Esophagus (tissue), 2 donors: ENCODE data around the gene LARGE1. TPM values are rescaled to one million over a fixed set of nuclear protein-coding genes. Genes with fewer than 3 reads are reported as not detected.

ENCODE experiments used
- H3K27ac ChIP-seq, 2 donors: one replicate each; pipeline ENCODE4 v1.5.1; 2013; ENCODE audit warnings: low read depth in 2 of 2, mild to moderate bottlenecking in 2 of 2, inconsistent platforms in 1 of 2, low read length in 1 of 2, moderate library complexity in 1 of 2
- H3K27me3 ChIP-seq, 2 donors: one replicate each; pipeline ENCODE4 v1.6.1; 2013; ENCODE audit warnings: low read length in 2 of 2, control low read depth in 1 of 2, mild to moderate bottlenecking in 1 of 2; ENCODE audit not compliant: insufficient read depth in 2 of 2, control insufficient read depth in 1 of 2
- H3K36me3 ChIP-seq, 2 donors: one replicate each; pipeline ENCODE4 v1.6.1; 2013; ENCODE audit warnings: low read length in 1 of 2; ENCODE audit not compliant: control insufficient read depth in 2 of 2, insufficient read depth in 2 of 2
- H3K4me1 ChIP-seq, 2 donors: one replicate each; pipeline ENCODE4 v1.6.1; 2013; ENCODE audit warnings: low read length in 1 of 2; ENCODE audit not compliant: control insufficient read depth in 2 of 2, insufficient read depth in 2 of 2
- H3K4me3 ChIP-seq, 2 donors: one replicate each; pipeline ENCODE4 v1.5.1; 2013; ENCODE audit warnings: low read length in 2 of 2, mild to moderate bottlenecking in 2 of 2, low read depth in 1 of 2, moderate library complexity in 1 of 2
- H3K9me3 ChIP-seq, 2 donors: one replicate each; pipeline ENCODE4 v1.6.1; 2013; ENCODE audit warnings: mild to moderate bottlenecking in 2 of 2, low read depth in 1 of 2, low read length in 1 of 2, moderate library complexity in 1 of 2; ENCODE audit not compliant: control insufficient read depth in 2 of 2, insufficient read depth in 1 of 2
- WGBS, 2 donors: extraction: QIAGEN DNeasy Blood & Tissue Kit; methylation state at CpG; one replicate each; pipeline ENCODE4 v1.1.7; 2013; 5-methylcytosine and 5-hydroxymethylcytosine counted together
- polyA plus RNA-seq, 2 donors: library from polyadenylated mRNA; stranded (reverse); fragments of 200-250 nt; gene quantifications; one replicate each; pipeline ENCODE4 v1.2.3, GENCODE V29; 2013
- donor health status: healthy with polysubstance abuse.
- donor health status: Bipolar disorder and iron deficiency.

Gene LARGE1
- polyA plus RNA-seq, 2 donors: 2.0 to 2.5 TPM

DNA sequence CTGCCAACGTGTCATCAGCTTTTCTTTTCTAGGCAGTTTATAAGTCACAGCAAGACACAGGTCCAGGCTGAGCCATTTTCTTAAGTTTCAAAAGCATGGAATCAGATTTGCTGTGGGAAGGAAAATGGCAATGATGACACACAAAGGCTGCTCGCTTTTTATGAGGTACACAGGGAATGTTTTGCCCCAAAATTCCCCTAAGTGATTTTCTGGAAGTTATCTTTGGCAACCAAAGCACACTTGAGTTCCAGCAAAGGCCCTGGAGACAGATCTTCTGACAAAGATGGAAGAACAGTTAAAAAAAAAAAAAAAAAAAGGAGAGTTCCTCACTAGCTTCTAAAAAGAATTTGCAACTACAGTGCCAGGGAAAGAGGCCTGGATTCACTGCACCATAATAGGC, 260.8 kb downstream of the LARGE1 start:
- WGBS, 2 donors: 22 to 47% methylated on average over 2 of the region's 2 CpGs

DNA sequence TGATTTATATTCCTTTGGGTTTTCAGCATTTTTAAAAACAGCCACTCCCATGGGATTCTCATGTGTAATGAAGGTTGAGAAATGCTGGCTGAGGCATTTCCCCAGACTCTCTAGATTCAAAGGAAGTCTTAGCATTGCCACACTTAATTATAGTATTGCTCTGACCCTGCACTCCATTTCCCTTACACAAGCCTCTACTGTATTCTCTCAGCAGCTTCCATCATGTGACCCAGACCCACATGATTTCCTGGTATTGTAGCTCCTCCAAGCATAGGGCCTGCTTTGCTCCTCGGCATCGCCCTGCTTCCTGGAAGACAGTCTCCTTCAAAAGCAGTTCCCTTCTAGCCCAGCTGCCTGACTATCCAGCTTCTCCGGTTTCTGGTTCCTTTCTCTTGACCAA, 261.5 kb downstream of the LARGE1 start:
- Histone ChIP-seq H3K9me3 (no peaks in the 10 kb centered on the region), H3K27ac (peak overlapping the region in 1 of 2 donors; percentile 22), H3K36me3 (no peaks in the 10 kb centered on the region), H3K27me3 (no peaks in the 10 kb centered on the region), H3K4me3 (no peak overlapping the region), H3K4me1 (no peaks in the 10 kb centered on the region)
- 47 to 50% methylated on average over 3 of the region's 3 CpGs for WGBS, 2 donors

More for the DNA sequence above, 260.8 kb downstream of the LARGE1 start:
- no peak overlapping the region for H3K4me3 ChIP-seq
- no peaks in the 10 kb centered on the region for H3K27me3 ChIP-seq
- no peaks in the 10 kb centered on the region for H3K36me3 ChIP-seq
- no peaks in the 10 kb centered on the region for H3K4me1 ChIP-seq
- H3K9me3 ChIP-seq: no peaks in the 10 kb centered on the region
- H3K27ac ChIP-seq: no peak overlapping the region

DNA sequence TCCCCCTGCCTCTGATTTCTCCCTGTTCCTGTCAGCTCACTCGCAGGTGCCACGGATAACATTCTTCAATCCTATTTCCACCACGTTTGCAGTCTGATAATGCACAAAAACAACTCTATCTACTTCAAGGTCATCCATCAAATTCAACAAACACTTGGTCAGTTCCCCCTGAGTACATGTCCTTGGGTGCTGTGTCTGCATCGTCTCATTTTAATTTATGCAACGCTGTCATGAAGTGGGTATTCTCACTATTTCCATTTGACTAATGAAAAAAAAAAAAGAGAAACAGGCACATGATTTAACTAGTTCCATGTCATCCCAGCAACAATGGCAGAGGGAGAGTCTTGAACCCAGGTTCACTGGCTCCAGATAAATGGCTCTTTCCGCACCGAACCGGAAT, 262.6 kb downstream of the LARGE1 start:
- Histone ChIP-seq H3K36me3 (no peaks in the 10 kb centered on the region), H3K27me3 (no peaks in the 10 kb centered on the region), H3K27ac (no peak overlapping the region), H3K4me1 (no peaks in the 10 kb centered on the region), H3K4me3 (no peak overlapping the region), H3K9me3 (no peaks in the 10 kb centered on the region)
- 70 to 80% methylated on average over 8 of the region's 8 CpGs for WGBS, 2 donors

DNA sequence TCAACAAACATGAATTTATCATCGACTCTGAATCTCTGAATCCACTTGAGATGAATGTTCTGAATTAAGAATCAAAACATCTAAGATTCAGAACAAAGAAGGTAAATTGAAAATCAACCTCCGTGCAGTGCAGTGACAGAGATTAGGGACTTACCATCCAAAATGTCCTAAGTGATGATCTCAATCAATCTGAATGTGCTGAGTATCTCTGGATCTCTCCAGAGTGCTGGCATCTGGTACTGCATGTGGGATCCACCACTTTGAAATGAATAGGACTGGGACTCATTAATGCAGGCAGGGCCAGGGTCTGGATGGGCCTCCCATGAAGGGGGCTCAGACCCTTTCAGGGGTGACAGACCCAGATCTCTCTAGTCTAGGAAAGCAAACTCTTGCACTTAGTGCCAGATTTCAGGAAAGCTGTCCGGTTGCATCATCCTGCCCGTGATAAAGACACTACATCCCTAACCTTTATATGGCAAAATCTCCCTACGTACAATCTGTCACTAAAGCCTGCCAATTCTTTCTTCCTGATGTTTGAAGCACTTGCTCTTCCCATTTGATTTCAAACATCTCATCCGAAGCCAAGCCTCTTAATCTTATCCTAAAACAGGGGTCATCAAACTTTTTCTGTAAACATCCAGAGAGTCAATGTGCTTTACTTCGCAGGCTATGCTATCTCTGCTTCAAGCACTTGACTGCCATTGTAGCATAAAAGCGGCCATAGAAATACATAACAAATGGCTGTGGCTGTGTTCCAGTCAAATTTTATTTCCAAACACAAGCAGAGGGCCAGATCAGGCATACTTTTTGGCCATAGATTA, 263.3 kb downstream of the LARGE1 start:
- H3K4me1 ChIP-seq: no peaks in the 10 kb centered on the region
- WGBS, 2 donors: 74 to 75% methylated on average over 8 of the region's 8 CpGs
- H3K27ac ChIP-seq: no peak overlapping the region
- H3K4me3 ChIP-seq: no peak overlapping the region
- H3K9me3 ChIP-seq: no peaks in the 10 kb centered on the region
- H3K27me3 ChIP-seq: no peaks in the 10 kb centered on the region
- no peaks in the 10 kb centered on the region for H3K36me3 ChIP-seq

DNA sequence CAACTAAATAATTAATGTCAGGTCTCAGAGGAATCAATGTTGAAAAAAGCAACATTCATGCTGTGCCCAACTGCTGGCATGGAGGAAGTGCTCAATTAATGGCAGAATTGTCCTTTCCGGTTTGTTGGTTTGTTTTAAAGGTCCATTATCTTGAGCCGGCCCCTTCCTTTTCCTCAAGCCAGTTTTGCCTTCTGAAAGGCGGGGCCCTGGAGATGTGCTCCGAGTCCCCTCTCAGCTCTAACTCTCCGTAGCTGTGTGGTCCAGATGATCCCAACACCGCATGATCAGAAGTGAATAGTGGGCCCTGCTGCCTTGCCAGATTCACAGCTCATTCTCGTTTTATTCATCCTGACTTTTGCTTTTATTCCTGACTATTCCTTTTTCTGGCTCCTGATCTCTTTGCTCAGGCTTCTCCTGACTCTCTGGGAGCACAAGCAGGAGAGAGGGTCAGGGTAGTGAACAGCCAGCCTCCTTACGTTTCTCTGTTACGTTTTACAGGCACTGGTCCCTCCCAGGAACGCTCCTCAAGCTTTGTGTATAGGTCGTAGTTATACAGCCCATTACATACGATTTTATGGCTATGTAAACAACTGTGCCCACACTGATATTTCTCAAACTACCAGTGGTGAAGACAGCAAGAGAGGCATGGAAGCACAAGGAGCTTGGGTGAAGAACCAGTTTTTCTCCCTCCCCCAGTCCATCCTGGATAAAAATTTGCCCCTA, 265.9 kb downstream of the LARGE1 start:
- Histone ChIP-seq H3K36me3 (no peaks in the 10 kb centered on the region), H3K27ac (no peak overlapping the region), H3K27me3 (no peaks in the 10 kb centered on the region), H3K9me3 (peaks cover 0 to 5% of the 10 kb centered on the region in 2 donors), H3K4me1 (no peaks in the 10 kb centered on the region), H3K4me3 (no peak overlapping the region)
- WGBS, 2 donors: 63 to 71% methylated on average over 12 of the region's 12 CpGs

DNA sequence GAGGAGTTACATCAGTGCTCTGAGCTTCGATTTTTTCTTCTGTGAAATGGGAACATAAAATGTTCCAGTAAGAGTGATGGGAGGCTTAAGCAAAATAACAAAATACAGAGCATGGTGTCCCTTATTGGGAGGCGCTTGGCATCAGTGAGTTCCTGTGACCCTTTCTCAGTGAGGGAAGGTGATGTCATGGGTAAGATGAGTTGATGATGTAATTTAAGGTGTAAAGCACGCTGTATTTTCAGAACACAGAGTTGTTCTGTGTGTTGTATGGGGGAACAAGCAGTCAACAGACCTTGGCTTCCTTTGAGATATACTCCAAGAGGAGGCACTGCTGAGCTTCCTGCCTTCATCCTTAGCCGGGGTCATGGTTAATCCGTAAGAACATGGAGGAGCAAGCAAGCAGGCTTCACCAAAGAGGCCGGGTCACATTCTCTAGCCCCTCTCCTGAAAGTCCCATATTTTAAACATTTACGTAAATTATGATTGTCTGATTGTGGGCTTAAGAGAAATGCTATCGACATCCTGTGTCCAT, 266.7 kb downstream of the LARGE1 start:
- Histone ChIP-seq H3K9me3 (peaks cover 0 to 5% of the 10 kb centered on the region in 2 donors), H3K4me3 (no peak overlapping the region), H3K27me3 (no peaks in the 10 kb centered on the region), H3K4me1 (no peaks in the 10 kb centered on the region), H3K27ac (no peak overlapping the region), H3K36me3 (no peaks in the 10 kb centered on the region)
- WGBS, 2 donors: 82 to 85% methylated on average over 8 of the region's 8 CpGs

DNA sequence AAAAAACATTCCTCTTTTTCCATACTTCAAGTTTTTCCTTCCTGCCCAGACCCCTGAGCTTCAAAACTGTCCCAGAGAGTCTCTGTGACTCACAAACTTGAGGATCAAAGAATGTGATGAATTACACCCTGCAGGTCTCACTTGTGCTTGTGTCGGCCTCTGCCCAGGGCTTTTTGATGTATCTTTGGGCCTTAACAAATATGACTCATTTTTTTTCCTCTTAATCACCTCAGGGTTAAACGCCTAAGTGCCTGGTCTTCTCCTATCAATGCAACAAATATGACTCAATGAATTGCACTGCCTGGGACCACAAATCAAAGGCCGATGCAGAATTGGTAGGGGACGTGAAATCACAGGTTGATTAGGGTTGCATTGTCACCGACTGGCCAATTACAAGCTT, 267.7 kb downstream of the LARGE1 start:
- Histone ChIP-seq H3K27me3 (no peaks in the 10 kb centered on the region), H3K9me3 (peaks cover 0 to 5% of the 10 kb centered on the region in 2 donors), H3K27ac (no peak overlapping the region), H3K4me3 (no peak overlapping the region), H3K4me1 (no peaks in the 10 kb centered on the region), H3K36me3 (no peaks in the 10 kb centered on the region)
- 49 to 66% methylated on average over 5 of the region's 5 CpGs for WGBS, 2 donors

DNA sequence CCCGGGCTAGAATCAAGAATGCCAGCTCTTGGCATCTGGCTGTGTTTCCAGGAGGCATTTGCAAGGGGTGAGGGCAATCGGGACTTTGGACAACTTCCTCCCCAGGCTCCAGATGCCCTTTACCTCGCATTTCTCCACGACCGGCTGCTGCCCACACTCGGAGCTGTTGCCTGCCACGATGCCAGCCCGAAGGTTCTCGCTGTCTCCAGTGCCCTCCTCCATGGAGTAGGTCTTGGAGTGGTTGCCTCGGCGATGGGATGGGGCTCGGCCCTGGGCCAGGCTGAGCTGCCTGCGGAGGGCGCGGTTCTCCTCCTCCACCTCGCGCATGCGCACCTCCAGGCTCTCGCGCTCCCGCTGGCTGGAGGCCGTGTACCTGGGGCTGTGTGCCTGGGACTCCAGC, 270.0 kb downstream of the LARGE1 start:
- no peak overlapping the region for H3K4me3 ChIP-seq

DNA sequence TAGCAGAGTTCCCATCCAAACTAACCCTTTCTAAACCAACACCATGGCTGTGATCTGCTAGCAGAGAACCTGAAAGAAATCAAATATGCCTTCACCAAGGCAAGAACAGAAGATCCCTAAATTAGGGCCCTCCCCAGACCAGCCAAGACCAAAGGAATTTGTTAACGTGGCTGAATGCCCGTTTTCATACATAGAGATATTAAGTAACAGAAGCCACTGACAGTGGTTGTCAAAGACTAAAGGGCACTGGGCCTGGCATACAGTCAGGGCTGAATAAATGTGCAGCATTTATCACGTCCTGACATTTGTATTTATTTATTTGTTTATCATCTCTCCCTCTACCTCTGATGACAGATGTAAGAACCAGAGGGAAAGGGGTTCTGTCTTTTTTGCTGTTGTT, 271.8 kb downstream of the LARGE1 start:
- WGBS, 2 donors: 80 to 81% methylated on average over 3 of the region's 3 CpGs
- no peak overlapping the region for H3K27ac ChIP-seq

More for the DNA sequence above, 270.0 kb downstream of the LARGE1 start:
- H3K36me3 ChIP-seq: no peaks in the 10 kb centered on the region
- no peaks in the 10 kb centered on the region for H3K27me3 ChIP-seq
- no peaks in the 10 kb centered on the region for H3K4me1 ChIP-seq
- WGBS, 2 donors: 90 to 91% methylated on average over 22 of the region's 22 CpGs
- H3K27ac ChIP-seq: no peak overlapping the region
- H3K9me3 ChIP-seq: peaks cover 0 to 5% of the 10 kb centered on the region in 2 donors

More for the DNA sequence above, 271.8 kb downstream of the LARGE1 start:
- no peaks in the 10 kb centered on the region for H3K27me3 ChIP-seq
- no peak overlapping the region for H3K4me3 ChIP-seq
- peaks cover 0 to 5% of the 10 kb centered on the region in 2 donors for H3K9me3 ChIP-seq
- H3K36me3 ChIP-seq: no peaks in the 10 kb centered on the region
- no peaks in the 10 kb centered on the region for H3K4me1 ChIP-seq
